Stimulated activated CD4-positive, alpha-beta T cell treated with anti-CD3 and anti-CD28 coated beads, Interleukin-4, amount 100 ng/mL, for 4 hours (primary cell): ENCODE results near the gene TMEM198.

Source experiments
- DNase-seq, 2 experiments: peaks; one replicate each; pipeline ENCODE4 v3.0.0-alpha.2; 2020

Gene TMEM198

DNA sequence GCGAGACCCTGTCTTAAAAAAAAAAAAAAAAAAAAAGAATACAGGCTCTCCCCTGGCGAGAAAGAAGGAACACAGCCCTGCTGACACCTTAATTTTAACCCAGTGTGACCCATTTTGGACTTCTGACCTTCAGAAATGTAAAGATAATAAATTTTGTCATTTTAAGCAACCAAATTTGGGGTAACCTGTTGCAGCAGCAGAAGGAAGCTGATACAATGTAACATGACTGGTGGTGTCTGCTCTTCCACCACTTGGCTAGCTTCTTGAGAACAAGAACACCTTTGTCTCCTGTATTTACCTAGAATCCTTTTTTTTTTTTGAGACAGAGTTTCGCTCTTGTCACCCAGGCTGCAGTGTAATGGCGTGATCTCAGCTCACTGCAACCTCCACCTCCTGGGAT lies 47.3 kb downstream of the TMEM198 start:
- DNase-seq = no peak

DNA sequence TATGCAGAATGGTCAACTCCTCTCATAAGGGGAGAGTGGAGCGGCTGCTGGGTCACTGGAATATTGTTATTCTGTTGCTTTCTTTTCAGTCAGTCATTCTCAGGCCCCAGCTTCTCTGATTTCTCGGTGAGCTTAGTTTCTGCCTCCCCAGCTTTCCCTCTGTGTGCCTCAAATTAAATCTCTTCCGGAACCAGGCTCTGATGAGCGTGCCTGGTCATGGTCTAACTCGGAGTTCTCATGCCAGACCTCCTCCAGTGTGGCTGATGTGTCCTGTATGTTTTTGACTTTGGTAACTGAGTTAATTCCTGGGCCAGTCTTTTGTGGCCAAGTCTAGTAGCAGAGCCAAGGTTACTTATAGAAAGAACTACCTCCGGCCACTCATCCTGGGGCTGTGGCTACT lies 48.9 kb downstream of the TMEM198 start:
- no peak for DNase-seq

DNA sequence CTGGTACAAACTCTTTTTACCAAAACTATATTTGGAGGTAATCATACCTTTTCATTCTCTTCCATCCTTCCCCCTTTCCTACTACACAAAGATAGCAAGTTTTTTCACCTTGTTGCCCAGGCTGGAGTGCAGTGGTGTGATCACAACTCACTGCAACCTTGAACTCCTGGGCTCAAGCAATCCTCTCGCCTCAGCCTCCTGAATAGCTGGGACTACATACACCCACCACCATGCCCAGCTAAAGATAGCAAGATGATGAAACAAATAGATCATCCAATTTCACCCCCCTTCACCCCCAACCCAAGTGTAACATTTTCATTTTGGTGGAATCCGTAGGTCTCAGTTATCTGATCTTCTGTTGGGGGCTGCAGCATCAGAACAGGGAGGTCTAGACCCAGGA lies 49.3 kb downstream of the TMEM198 start:
- no peak for DNase-seq

DNA sequence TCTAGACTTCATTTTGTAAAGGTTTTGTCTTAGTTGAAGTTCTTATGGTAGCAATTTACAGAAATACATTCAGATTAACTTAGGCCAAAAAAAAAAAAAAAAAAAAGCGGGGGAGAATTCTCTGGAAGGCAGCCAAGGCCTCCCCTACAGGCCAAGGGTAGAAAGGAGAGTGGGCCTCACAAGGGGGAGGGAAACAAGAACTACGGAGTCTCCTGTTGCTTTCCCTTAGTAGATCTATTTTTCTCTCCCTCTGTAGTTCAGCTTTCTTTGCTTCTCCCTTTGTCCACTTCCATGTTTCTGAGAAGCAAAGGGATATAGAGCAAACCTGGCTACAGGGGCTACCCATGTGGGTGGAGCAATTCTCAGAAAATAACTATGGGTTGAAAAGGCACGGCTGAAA lies 51.4 kb downstream of the TMEM198 start:
- DNase-seq = no peak

DNA sequence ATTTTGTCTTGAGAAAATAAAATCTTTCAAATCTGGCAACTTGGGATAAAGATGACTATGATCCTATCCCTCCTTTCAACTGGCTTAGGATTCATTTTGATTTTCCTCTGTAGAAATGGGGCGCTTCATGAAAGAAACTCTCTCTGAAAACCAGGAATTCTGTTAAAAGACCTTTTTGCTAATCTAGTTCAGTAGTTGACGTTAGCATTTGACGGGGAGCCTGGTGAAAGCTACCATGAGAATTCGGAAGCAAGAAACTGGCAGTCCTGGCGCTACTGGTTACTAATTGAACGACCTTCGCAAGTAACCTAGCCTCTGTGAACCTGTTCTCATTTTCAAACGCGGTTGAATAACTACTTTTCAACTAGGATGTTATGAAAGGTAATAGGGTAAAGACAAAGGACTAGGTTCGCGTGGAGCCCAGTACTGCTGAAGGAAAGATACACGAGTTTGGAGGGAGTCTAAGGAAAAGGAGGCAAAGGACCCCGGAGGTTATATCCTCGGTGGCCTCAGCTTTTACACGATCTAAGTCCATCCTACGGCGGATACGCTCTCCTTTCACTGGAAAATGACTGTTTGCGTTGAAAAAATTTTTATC lies 53.2 kb downstream of the TMEM198 start:
- DNase-seq = no peak

DNA sequence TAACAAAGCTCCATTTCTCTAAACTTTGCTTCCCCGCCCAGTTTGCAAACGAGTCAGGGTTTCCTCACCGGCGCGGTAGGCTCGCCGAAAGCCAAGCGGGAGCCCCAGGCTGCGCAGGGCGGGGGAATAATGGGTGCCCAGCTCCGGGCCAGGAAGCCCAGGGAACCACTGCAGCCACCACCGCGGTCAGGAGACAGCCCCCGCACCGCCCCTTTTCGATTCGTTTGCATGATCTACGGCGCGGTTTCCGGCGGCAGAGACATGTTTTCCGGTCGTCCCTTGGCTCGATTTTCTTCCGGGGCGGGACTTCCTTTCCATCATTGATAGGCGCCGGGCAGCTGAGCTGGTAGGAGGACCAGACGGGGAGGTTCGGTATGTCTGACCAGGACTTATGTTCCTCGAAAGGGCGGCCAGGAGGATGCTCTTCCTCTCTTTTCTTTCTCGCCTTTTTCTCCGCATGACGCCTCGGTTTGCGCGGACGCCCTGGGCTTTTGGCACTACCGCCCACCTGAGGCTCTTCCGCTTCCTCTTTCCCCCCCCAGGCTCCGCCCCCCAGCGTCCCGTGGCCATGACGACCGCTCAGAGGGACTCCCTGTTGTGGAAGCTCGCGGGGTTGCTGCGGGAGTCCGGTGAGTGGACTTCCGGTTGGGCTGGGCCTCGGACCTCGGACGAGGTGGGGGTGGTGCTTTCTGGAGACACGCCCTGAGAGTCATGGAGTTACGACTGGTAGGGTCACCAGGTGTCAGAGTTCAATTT lies 53.9 kb downstream of the TMEM198 start, which contains the start of gene STK11IP:
Gene STK11IP, plus strand, starts transcription at position 306 of the 756 bp plus-strand sequence. Its CDS starts 263 bp downstream, at position 569.
- DNase-seq = peak; percentile 85 to 87

DNA sequence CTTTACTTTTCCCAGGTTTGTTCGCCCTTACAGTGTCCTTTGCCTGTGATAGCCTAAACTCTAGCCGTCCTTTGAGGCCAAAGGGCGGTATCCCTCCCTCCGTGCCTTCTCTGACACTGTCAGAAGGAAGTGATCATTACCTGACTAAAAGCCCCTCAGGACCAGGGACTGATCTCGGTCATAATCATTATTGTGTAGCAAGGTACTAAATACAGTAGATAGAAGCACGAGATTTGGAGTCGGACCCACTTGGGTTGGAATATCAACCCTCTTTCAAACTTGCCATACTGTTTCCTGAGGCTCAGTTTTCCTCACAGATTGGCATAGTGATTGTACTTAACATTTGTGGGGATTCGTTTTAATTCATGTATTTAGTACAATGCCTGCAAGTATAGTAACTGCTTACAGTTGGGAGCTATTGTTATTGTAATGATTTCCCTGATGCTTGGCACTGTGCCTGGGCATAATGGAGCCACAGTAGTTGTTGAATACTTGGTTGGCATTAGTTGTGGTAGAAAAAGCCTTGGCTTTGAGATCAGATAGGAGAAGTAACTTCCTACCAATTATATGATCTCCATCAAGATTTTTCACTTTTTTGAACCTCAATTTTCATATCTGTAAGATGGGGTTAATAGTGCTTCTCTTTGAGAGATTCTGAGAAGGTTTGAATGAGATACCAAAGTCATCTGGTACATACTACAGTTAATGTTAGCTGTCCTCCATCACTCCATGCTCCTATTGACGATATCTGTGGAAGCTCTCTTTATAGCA lies 54.7 kb downstream of the TMEM198 start:
- DNase-seq = no peak
